Measurements from ENCODE around the gene TCHH. TPM values are rescaled to one million over a fixed set of nuclear protein-coding genes. Genes with fewer than 3 reads are reported as not detected.
"Not testable (repeated sequence)": the region's sequence is repeated elsewhere in the genome, so short reads cannot be mapped to it uniquely, and the experiment has no call there.

Gene TCHH
- total and polyA plus RNA-seq, 3 donors from 2014 or later = 0.53 to 2.9 (median 2.2) TPM

GRCh38 chr1:152145769-152146168 lies 30.5 kb upstream of the TCHH start:
- intact Hi-C loops (cut with DNase I; ENCODE audit: low total_unique reads) = no loop called here
- H3K4me1 ChIP-seq = no peaks in the 10 kb centered on the region
- H3K27me3 ChIP-seq = no peaks in the 10 kb centered on the region
- H3K9me3 ChIP-seq = no peaks in the 10 kb centered on the region
- no peak for DNase-seq
- no peaks in the 10 kb centered on the region for H3K36me3 ChIP-seq (ENCODE audit: low read depth, missing control alignments)
- TF ChIP-seq, protein P1, sequence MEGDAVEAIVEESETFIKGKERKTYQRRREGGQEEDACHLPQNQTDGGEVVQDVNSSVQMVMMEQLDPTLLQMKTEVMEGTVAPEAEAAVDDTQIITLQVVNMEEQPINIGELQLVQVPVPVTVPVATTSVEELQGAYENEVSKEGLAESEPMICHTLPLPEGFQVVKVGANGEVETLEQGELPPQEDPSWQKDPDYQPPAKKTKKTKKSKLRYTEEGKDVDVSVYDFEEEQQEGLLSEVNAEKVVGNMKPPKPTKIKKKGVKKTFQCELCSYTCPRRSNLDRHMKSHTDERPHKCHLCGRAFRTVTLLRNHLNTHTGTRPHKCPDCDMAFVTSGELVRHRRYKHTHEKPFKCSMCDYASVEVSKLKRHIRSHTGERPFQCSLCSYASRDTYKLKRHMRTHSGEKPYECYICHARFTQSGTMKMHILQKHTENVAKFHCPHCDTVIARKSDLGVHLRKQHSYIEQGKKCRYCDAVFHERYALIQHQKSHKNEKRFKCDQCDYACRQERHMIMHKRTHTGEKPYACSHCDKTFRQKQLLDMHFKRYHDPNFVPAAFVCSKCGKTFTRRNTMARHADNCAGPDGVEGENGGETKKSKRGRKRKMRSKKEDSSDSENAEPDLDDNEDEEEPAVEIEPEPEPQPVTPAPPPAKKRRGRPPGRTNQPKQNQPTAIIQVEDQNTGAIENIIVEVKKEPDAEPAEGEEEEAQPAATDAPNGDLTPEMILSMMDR (IDR thresholded peaks at IDR 0.05) = no peak
- TF ChIP-seq POLR2A (IDR thresholded peaks at IDR 0.05) = no peak
- no peak overlapping the region for H3K4me3 ChIP-seq
- WGBS, 2 donors = 68 to 70% methylated on average over 4 of the region's 4 CpGs
- H3K27ac ChIP-seq = no peak overlapping the region

- H3K4me3 ChIP-seq; H3K27ac ChIP-seq; H3K27me3 ChIP-seq; H3K9me3 ChIP-seq; H3K4me1 ChIP-seq; H3K36me3 ChIP-seq (ENCODE audit: low read depth, missing control alignments); intact Hi-C loops (cut with DNase I; ENCODE audit: low total_unique reads); DNase-seq: not testable (repeated sequence)
- 81% methylated on average over 5 to 16 of the region's 25 CpGs for WGBS, 2 donors
Measured at GRCh38 chr1:152144674-152145183, 29.5 kb upstream of the TCHH start.

- H3K4me3 ChIP-seq = no peak overlapping the region
- intact Hi-C loops (cut with DNase I; ENCODE audit: low total_unique reads) = no loop called here
- TF ChIP-seq POLR2A (IDR thresholded peaks at IDR 0.05) = no peak
- TF ChIP-seq, protein P1 (IDR thresholded peaks at IDR 0.05) = no peak
- no peaks in the 10 kb centered on the region for H3K9me3 ChIP-seq
- no peak for DNase-seq
- H3K36me3 ChIP-seq (ENCODE audit: low read depth, missing control alignments) = no peaks in the 10 kb centered on the region
- H3K4me1 ChIP-seq = no peaks in the 10 kb centered on the region
- H3K27me3 ChIP-seq = no peaks in the 10 kb centered on the region
- H3K27ac ChIP-seq = no peak overlapping the region
- 66 to 71% methylated on average over 2 of the region's 2 CpGs for WGBS, 2 donors
Measured at GRCh38 chr1:152143150-152143887, 28.1 kb upstream of the TCHH start.

- intact Hi-C loops (cut with DNase I; ENCODE audit: low total_unique reads) = no loop called here
- DNase-seq = peak; percentile 74
- Histone ChIP-seq H3K27ac (no peak overlapping the region), H3K9me3 (no peaks in the 10 kb centered on the region), H3K4me1 (no peaks in the 10 kb centered on the region), H3K27me3 (no peaks in the 10 kb centered on the region), H3K4me3 (no peak overlapping the region), H3K36me3 (ENCODE audit: low read depth, missing control alignments) (no peaks in the 10 kb centered on the region)
- WGBS, 2 donors = 13 to 17% methylated on average over 1 of the region's 1 CpG
- TF ChIP-seq, protein P1 (IDR thresholded peaks at IDR 0.05) = peak; percentile 45 to 68 (median 61)
- TF ChIP-seq POLR2A (IDR thresholded peaks at IDR 0.05) = no peak
Measured at GRCh38 chr1:152141971-152142584, 26.8 kb upstream of the TCHH start.

DNA sequence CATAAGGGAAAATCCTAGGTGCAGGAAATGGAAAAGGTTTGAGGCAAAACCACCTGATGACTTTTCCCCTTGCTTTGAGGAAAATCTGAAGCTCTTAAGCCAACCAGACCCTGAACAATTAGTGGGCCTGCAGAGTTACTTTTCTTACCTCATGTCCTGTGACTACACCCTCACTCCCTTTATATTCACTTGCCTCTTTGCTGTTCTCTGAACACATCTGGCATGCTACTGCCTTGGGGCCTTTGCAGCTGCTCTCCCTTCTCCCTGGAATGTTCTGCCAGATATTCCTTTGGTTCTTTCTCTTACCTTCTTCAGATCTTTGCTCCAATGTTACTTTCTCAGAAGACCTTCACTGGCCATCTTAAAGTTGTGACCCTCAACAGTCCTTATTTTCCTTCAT lies 22.0 kb upstream of the TCHH start:
- H3K4me1 ChIP-seq = no peaks in the 10 kb centered on the region
- intact Hi-C loops (cut with DNase I; ENCODE audit: low total_unique reads) = no loop called here
- no peak for TF ChIP-seq POLR2A (IDR thresholded peaks at IDR 0.05)
- TF ChIP-seq, protein P1 (IDR thresholded peaks at IDR 0.05) = no peak
- H3K4me3 ChIP-seq = no peak overlapping the region
- no peaks in the 10 kb centered on the region for H3K36me3 ChIP-seq (ENCODE audit: low read depth, missing control alignments)
- DNase-seq = no peak
- no peaks in the 10 kb centered on the region for H3K27me3 ChIP-seq
- no peak overlapping the region for H3K27ac ChIP-seq
- H3K9me3 ChIP-seq = no peaks in the 10 kb centered on the region
